Peyer's patch (tissue), 4 donors: Measurements from ENCODE around the gene ANK2. TPM values are rescaled to one million over a fixed set of nuclear protein-coding genes. Genes with fewer than 3 reads are reported as not detected.

Source experiments
- DNase-seq, 3 donors: peaks; one replicate each; pipeline ENCODE4 v3.0.0-alpha.2; 2017 to 2019
- H3K27ac ChIP-seq, 4 donors: fragments of 200-600 bp; sonication (generic); one replicate each; pipeline ENCODE4 v1.5.1; 2016 to 2019
- H3K27me3 ChIP-seq, 2 donors: fragments of 200-600 bp; sonication (generic); one replicate each; pipeline ENCODE4 v1.5.1; 2019
- H3K36me3 ChIP-seq, 3 donors: fragments of 200-600 bp; sonication (generic); one replicate each; pipeline ENCODE4 v1.5.1; 2016 to 2019
- H3K4me1 ChIP-seq, 4 donors: fragments of 200-600 bp; sonication (generic); one replicate each; pipeline ENCODE4 v1.5.1; 2016 to 2019
- H3K4me3 ChIP-seq, 4 donors: fragments of 200-600 bp; sonication (generic); 1 replicate in 3 of 4; 2 replicates in 1 of 4; pipeline ENCODE4 v1.5.1; 2016 to 2019; ENCODE audit warnings: mild to moderate bottlenecking in 1 of 4
- H3K9me3 ChIP-seq, 4 donors: fragments of 200-600 bp; sonication (generic); one replicate each; pipeline ENCODE4 v1.5.1; 2016 to 2019; ENCODE audit warnings: mild to moderate bottlenecking in 1 of 4
- CTCF ChIP-seq, 6 experiments: fragments of 450-650 bp in 4 of 6; fragments of 200-600 bp in 2 of 6; sonication (generic) in 1 of 6; IDR thresholded peaks; one replicate each; pipeline ENCODE4 v1.5.1; 2017 to 2019; ENCODE audit warnings: antibody characterized with exemption in 6 of 6, mild to moderate bottlenecking in 3 of 6, moderate library complexity in 1 of 6
- POLR2A ChIP-seq, 2 donors: fragments of 450-650 bp; IDR thresholded peaks; one replicate each; pipeline ENCODE4 v1.5.1; 2017; ENCODE audit warnings: antibody characterized with exemption in 2 of 2, mild to moderate bottlenecking in 2 of 2, moderate library complexity in 2 of 2
- total RNA-seq, 4 donors: library from RNA; depleted of rRNA; stranded (reverse); fragments of >200 nt; gene quantifications; one replicate each; pipeline ENCODE4 v1.1.0, GENCODE V29; 2016

Gene ANK2
- total RNA-seq, 4 donors from 2014 or later, result 5.3 to 85.0 (median 21.1) TPM

GRCh38 chr4:113209652-113210320 is 160.3 kb downstream of the ANK2 start:
- H3K27ac ChIP-seq, result no peak overlapping the region
- H3K27me3 ChIP-seq, result no peaks in the 10 kb centered on the region
- TF ChIP-seq POLR2A (IDR thresholded peaks at IDR 0.05) (no peak), CTCF (IDR thresholded peaks at IDR 0.05) (no peak)
- H3K4me1 ChIP-seq, result no peaks in the 10 kb centered on the region
- DNase-seq, result no peak
- H3K4me3 ChIP-seq, result no peak overlapping the region
- H3K36me3 ChIP-seq, result no peaks in the 10 kb centered on the region
- H3K9me3 ChIP-seq, result no peaks in the 10 kb centered on the region

- H3K27me3 ChIP-seq, result no peaks in the 10 kb centered on the region
- no peaks in the 10 kb centered on the region for H3K4me1 ChIP-seq
- H3K4me3 ChIP-seq, result no peak overlapping the region
- TF ChIP-seq POLR2A (IDR thresholded peaks at IDR 0.05), result no peak
- no peak for TF ChIP-seq CTCF (IDR thresholded peaks at IDR 0.05)
- DNase-seq, result no peak
- H3K9me3 ChIP-seq, result no peaks in the 10 kb centered on the region
- H3K36me3 ChIP-seq, result no peaks in the 10 kb centered on the region
- no peak overlapping the region for H3K27ac ChIP-seq
Observed at GRCh38 chr4:113212613-113213012, 163.2 kb downstream of the ANK2 start.

- no peak overlapping the region for H3K4me3 ChIP-seq
- no peaks in the 10 kb centered on the region for H3K36me3 ChIP-seq
- DNase-seq, result no peak
- no peaks in the 10 kb centered on the region for H3K27me3 ChIP-seq
- no peak overlapping the region for H3K27ac ChIP-seq
- no peaks in the 10 kb centered on the region for H3K4me1 ChIP-seq
- no peaks in the 10 kb centered on the region for H3K9me3 ChIP-seq
- no peak for TF ChIP-seq POLR2A (IDR thresholded peaks at IDR 0.05)
- no peak for TF ChIP-seq CTCF (IDR thresholded peaks at IDR 0.05)
Observed at GRCh38 chr4:113221990-113222389, 172.5 kb downstream of the ANK2 start.

GRCh38 chr4:113222471-113222870 is 173.0 kb downstream of the ANK2 start:
- no peak for TF ChIP-seq CTCF (IDR thresholded peaks at IDR 0.05)
- no peak for TF ChIP-seq POLR2A (IDR thresholded peaks at IDR 0.05)
- DNase-seq, result no peak
- H3K4me1 ChIP-seq, result no peaks in the 10 kb centered on the region
- H3K27me3 ChIP-seq, result no peaks in the 10 kb centered on the region
- H3K27ac ChIP-seq, result no peak overlapping the region
- H3K9me3 ChIP-seq, result no peaks in the 10 kb centered on the region
- no peaks in the 10 kb centered on the region for H3K36me3 ChIP-seq
- H3K4me3 ChIP-seq, result no peak overlapping the region

GRCh38 chr4:113223001-113223400 is 173.5 kb downstream of the ANK2 start:
- H3K36me3 ChIP-seq, result no peaks in the 10 kb centered on the region
- TF ChIP-seq CTCF (IDR thresholded peaks at IDR 0.05), result no peak
- TF ChIP-seq POLR2A (IDR thresholded peaks at IDR 0.05), result no peak
- no peaks in the 10 kb centered on the region for H3K4me1 ChIP-seq
- H3K27me3 ChIP-seq, result no peaks in the 10 kb centered on the region
- H3K4me3 ChIP-seq, result no peak overlapping the region
- H3K27ac ChIP-seq, result no peak overlapping the region
- DNase-seq, result no peak
- no peaks in the 10 kb centered on the region for H3K9me3 ChIP-seq

GRCh38 chr4:113232194-113232593 is 182.7 kb downstream of the ANK2 start:
- Histone ChIP-seq H3K36me3 (no peaks in the 10 kb centered on the region), H3K4me3 (no peak overlapping the region), H3K4me1 (no peaks in the 10 kb centered on the region), H3K27me3 (no peaks in the 10 kb centered on the region), H3K9me3 (no peaks in the 10 kb centered on the region), H3K27ac (no peak overlapping the region)
- TF ChIP-seq CTCF (IDR thresholded peaks at IDR 0.05) (no peak), POLR2A (IDR thresholded peaks at IDR 0.05) (no peak)
- no peak for DNase-seq
